ENCODE results near the gene NIPA2.
"Not testable (repeated sequence)": the region's sequence is repeated elsewhere in the genome, so short reads cannot be mapped to it uniquely, and the experiment has no call there.

The NIPA2 gene

GRCh38 chr15:22806156-22806555 is 32.3 kb upstream of the NIPA2 start:
- TF ChIP-seq CTCF (IDR thresholded peaks at IDR 0.05; ENCODE audit: low read depth, low read length), result no peak
- no peak for DNase-seq (ENCODE audit: extremely low read depth, low read depth)

- no peak for TF ChIP-seq CTCF (IDR thresholded peaks at IDR 0.05; ENCODE audit: low read depth, low read length)
Observed at GRCh38 chr15:22806664-22807063, 31.8 kb upstream of the NIPA2 start.

GRCh38 chr15:22807831-22808230 is 30.6 kb upstream of the NIPA2 start:
- DNase-seq (ENCODE audit: extremely low read depth, low read depth), result not testable (repeated sequence)

More at GRCh38 chr15:22806664-22807063, 31.8 kb upstream of the NIPA2 start:
- no peak for DNase-seq (ENCODE audit: extremely low read depth, low read depth)

- TF ChIP-seq CTCF (IDR thresholded peaks at IDR 0.05; ENCODE audit: low read depth, low read length), result no peak
- no peak for DNase-seq (ENCODE audit: extremely low read depth, low read depth)
Observed at GRCh38 chr15:22808240-22808639, 30.2 kb upstream of the NIPA2 start.

- TF ChIP-seq CTCF (IDR thresholded peaks at IDR 0.05; ENCODE audit: low read depth, low read length), result no peak
- no peak for DNase-seq (ENCODE audit: extremely low read depth, low read depth)
Observed at GRCh38 chr15:22808761-22809280, 29.6 kb upstream of the NIPA2 start.

GRCh38 chr15:22810033-22810852 is 28.2 kb upstream of the NIPA2 start:
- TF ChIP-seq CTCF (IDR thresholded peaks at IDR 0.05; ENCODE audit: low read depth, low read length), result no peak
- DNase-seq (ENCODE audit: extremely low read depth, low read depth), result no peak

GRCh38 chr15:22810853-22811338 is 27.6 kb upstream of the NIPA2 start:
- DNase-seq (ENCODE audit: extremely low read depth, low read depth), result no peak
- no peak for TF ChIP-seq CTCF (IDR thresholded peaks at IDR 0.05; ENCODE audit: low read depth, low read length)

All from AG09319 (cell line).